ENCODE results near the gene CCDC28A. TPM values are rescaled to one million over a fixed set of nuclear protein-coding genes. Genes with fewer than 3 reads are reported as not detected.

CCDC28A gene
- total RNA-seq, 4 donors from 2014 or later = 20.5 to 33.3 (median 24.3) TPM

- no peak for DNase-seq
- TF ChIP-seq POLR2A (IDR thresholded peaks at IDR 0.05) (no peak), CTCF (IDR thresholded peaks at IDR 0.05) (no peak)
- Histone ChIP-seq H3K4me1 (no peaks in the 10 kb centered on the region), H3K36me3 (peaks cover 0 to 53% (median 0%) of the 10 kb centered on the region in 3 donors), H3K27ac (no peak overlapping the region), H3K27me3 (no peaks in the 10 kb centered on the region), H3K4me3 (no peak overlapping the region), H3K9me3 (no peaks in the 10 kb centered on the region)
These were observed 8.7 kb downstream of the CCDC28A start for GRCh38 chr6:138782243-138782642.

GRCh38 chr6:138785079-138785478, 11.5 kb downstream of the CCDC28A start:
- Histone ChIP-seq H3K4me1 (no peaks in the 10 kb centered on the region), H3K27ac (no peak overlapping the region), H3K9me3 (no peaks in the 10 kb centered on the region), H3K4me3 (no peak overlapping the region), H3K36me3 (peaks cover 0 to 56% (median 0%) of the 10 kb centered on the region in 3 donors), H3K27me3 (no peaks in the 10 kb centered on the region)
- TF ChIP-seq POLR2A (IDR thresholded peaks at IDR 0.05) (no peak), CTCF (IDR thresholded peaks at IDR 0.05) (no peak)
- DNase-seq = no peak

GRCh38 chr6:138785980-138786379, 12.4 kb downstream of the CCDC28A start:
- H3K27ac ChIP-seq = no peak overlapping the region
- H3K36me3 ChIP-seq = peaks cover 0 to 58% (median 0%) of the 10 kb centered on the region in 3 donors
- no peak overlapping the region for H3K4me3 ChIP-seq
- no peaks in the 10 kb centered on the region for H3K4me1 ChIP-seq
- no peak for DNase-seq
- TF ChIP-seq POLR2A (IDR thresholded peaks at IDR 0.05) (no peak), CTCF (IDR thresholded peaks at IDR 0.05) (no peak)
- H3K27me3 ChIP-seq = no peaks in the 10 kb centered on the region
- H3K9me3 ChIP-seq = no peaks in the 10 kb centered on the region

- no peak overlapping the region for H3K4me3 ChIP-seq
- H3K27me3 ChIP-seq = no peaks in the 10 kb centered on the region
- H3K9me3 ChIP-seq = no peaks in the 10 kb centered on the region
- H3K27ac ChIP-seq = no peak overlapping the region
- peaks cover 0 to 54% (median 0%) of the 10 kb centered on the region in 3 donors for H3K36me3 ChIP-seq
- TF ChIP-seq POLR2A (IDR thresholded peaks at IDR 0.05) = no peak
- TF ChIP-seq CTCF (IDR thresholded peaks at IDR 0.05) = no peak
- H3K4me1 ChIP-seq = no peaks in the 10 kb centered on the region
- no peak for DNase-seq
These were observed 13.6 kb downstream of the CCDC28A start for GRCh38 chr6:138787138-138787537.

GRCh38 chr6:138795809-138796603, 22.4 kb downstream of the CCDC28A start, which contains the start of gene ECT2L:
Gene ECT2L (plus strand): TSS chr6:138796087. CDS start chr6:138813275, 17,188 bp downstream.
- Histone ChIP-seq H3K9me3 (no peaks in the 10 kb centered on the region), H3K27me3 (no peaks in the 10 kb centered on the region), H3K4me3 (peak within 1 kb of the TSS in 3 of 4 donors; percentile 22 to 52 (median 43)), H3K27ac (peak within 1 kb of the TSS in 3 of 4 donors; percentile 31 to 77 (median 33)), H3K4me1 (no peaks in the 10 kb centered on the region), H3K36me3 (peaks cover 0 to 7% (median 0%) of the 10 kb centered on the region in 3 donors)
- TF ChIP-seq POLR2A (IDR thresholded peaks at IDR 0.05) (no peak), CTCF (IDR thresholded peaks at IDR 0.05) (no peak)
- peak in 2 of 3 donors; percentile 77 to 96 for DNase-seq
